Measurements from ENCODE around the gene HYLS1.

The HYLS1 gene

DNA sequence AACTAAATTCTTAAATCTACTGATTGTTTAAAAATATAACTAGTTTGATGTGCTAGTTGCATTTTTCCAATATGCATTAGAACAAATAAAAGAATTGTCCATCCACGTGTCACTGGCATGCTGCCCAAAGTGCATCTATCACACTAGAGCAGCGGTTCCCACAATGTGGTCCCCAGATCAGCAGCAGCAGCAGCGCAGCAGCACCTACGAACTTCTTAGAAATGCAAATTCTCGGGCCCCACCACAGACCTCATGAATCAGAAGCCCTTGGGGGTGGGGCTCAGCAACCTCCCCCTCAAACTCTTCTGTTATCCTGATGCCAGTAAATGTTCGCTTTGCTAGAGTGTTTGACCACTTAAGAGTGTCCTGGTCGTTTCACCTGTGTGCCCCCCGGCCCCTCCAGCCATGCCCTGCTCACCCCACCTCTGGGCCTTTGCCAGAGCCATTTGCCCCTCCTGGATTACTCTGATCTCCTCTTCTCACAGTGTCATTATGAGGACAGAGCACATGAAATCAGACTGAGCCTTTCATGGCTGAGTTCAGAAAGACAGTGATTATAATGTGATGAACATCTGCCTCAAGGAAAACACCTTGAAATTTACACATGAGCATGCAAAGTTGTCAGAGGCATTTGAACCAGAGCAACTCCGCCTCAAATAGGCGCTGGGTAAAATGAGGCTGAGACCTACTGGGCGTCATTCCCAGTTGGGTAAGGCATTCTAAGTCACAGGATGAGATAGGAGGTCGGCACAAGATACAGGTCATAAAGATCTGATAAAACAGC, 45.8 kb downstream of the HYLS1 start:
- DNase-seq (ENCODE audit: low spot score): no peak

DNA sequence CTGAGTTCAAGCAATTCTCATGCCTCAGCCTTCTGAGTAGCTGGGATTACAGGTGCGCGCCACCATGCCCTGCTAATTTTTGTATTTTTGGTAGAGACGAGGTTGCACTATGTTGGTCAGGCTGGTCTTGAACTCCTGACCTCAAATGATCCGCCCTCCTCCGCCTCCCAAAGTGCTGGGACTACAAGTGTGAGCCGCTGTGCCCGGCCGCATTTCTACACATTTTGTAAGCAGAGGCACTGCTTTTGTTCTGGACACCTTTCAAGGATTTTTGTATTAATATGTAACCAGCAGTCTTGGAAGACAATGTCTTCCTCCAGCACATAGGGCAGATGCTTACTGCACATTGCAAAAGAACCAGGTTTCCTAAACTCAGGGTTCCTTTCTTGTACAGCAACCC, 47.0 kb downstream of the HYLS1 start:
- no peak for DNase-seq (ENCODE audit: low spot score)

DNA sequence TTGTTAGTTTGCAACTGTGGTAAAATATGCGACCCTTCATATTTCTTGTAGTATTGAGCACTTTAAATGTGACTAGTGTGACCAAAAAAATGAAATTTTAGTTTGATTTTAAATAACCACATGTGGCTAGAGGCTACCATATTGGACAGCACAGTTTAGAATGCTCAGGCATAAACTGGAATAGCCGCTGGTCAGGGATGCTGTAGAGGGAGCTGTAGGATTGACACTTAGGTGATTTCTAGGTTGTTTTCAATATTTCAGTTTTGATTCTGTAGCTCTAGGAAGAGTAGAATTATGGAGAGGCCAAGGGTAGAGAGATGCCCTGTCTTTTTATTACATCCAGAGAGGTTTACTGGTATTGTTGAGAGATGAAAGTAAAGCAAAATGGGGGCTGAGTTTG, 47.6 kb downstream of the HYLS1 start:
- no peak for DNase-seq (ENCODE audit: low spot score)

DNA sequence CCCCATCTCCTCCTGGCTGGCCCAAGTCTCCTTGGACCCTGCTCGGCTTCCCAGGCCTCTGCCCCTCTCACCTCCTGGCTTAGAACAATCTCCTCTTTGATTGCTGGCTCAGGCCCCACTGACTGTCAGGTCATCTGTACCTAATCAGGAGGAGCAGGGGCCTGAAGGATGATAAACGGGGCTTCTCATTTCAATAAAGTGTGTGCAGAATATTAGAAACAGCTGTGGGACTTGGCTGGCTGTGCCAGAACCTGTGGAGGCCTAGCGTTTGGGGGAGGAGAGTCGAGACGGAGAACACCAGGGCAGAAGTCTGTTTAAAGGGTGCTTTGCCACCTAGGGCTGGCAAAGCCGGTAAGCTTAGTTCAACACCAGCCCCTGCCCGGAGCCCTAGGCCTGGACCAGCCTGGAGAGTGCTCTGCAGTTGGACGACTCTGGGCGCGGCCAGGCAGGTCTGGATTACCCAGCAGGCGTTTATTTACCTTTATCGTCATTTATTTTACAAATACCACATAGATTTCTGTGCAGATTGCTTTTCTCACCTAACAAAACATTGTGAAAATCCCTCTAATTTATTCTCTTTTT, 48.2 kb downstream of the HYLS1 start:
- no peak for DNase-seq (ENCODE audit: low spot score)

DNA sequence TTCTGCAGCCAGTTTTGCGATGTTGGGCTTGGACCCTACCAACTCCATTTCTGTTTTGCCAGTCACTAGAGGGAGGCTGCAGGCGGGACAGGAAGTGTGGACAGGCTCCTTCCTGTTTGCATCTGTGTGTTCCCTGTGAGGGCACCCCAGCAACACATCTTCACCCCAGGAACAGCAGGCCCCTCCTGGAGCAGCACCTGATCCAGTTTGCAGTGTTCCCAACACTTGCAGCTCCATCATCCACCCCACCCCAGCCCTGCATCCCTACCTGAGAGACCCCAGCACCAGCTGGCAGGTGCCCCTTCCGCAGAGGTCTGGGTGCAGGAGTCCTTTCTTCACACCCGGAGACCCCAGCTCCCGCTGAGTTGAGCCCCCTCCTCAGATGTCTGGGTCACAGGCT, 51.0 kb downstream of the HYLS1 start:
- DNase-seq (ENCODE audit: low spot score): no peak

DNA sequence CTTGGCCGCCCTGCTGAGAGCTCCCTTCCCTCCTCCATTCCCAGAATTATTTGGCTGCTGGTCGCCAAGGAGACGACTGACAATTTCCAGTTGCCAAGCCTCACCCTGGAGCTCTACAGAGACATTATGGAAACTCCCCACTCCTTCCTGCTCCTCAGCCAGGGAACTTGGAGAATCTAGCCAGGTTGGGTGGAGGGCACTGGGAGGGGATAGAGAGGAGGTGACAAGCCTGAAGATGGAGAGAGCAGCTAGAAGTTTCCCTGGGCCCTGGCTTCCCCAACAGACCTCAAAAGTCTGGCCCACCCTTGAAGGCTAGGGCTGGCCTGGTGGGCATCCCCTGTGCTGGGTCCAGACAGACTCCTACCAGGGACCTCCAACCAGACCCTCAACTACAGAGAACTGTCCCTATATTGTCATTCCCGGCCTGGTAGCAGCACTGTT, 51.6 kb downstream of the HYLS1 start:
- no peak for DNase-seq (ENCODE audit: low spot score)

DNA sequence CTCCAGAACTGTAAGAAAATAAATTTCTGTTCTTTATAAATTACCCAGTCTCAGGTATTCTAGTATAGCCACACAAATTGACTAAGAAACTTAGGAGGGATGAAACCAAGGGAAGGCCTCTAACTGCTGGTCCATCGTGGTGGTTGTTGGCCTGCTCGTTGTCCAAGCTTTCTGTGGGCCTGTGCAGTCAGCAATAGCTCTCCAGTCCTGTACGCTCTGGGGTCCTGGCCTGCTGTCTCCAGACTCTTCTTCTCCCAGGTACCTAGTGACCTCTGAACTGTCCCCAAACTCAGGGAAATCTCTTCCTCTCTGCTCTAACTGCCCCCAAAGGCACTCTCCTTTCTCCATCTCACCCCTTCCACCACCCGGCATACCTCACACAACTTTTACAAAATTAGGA, 52.7 kb downstream of the HYLS1 start:
- DNase-seq (ENCODE audit: low spot score): no peak

DNA sequence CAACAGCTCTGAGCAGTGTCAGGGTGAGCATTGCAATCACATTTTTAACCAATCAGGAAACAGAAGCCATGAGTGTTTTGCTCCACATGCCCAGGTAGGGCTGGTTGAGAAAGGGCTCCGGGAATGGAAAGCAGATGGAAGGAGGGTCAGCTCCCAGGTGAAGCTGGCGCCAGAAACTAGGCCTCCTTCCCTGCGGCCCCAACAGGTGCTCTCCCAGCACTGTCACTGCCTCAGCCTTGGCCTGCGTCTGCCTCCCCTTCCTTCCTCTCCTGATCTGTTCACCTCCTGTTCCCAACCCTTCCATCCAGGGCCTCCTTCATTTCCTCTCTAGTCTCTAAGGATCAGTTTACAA, 53.8 kb downstream of the HYLS1 start:
- no peak for DNase-seq (ENCODE audit: low spot score)

DNA sequence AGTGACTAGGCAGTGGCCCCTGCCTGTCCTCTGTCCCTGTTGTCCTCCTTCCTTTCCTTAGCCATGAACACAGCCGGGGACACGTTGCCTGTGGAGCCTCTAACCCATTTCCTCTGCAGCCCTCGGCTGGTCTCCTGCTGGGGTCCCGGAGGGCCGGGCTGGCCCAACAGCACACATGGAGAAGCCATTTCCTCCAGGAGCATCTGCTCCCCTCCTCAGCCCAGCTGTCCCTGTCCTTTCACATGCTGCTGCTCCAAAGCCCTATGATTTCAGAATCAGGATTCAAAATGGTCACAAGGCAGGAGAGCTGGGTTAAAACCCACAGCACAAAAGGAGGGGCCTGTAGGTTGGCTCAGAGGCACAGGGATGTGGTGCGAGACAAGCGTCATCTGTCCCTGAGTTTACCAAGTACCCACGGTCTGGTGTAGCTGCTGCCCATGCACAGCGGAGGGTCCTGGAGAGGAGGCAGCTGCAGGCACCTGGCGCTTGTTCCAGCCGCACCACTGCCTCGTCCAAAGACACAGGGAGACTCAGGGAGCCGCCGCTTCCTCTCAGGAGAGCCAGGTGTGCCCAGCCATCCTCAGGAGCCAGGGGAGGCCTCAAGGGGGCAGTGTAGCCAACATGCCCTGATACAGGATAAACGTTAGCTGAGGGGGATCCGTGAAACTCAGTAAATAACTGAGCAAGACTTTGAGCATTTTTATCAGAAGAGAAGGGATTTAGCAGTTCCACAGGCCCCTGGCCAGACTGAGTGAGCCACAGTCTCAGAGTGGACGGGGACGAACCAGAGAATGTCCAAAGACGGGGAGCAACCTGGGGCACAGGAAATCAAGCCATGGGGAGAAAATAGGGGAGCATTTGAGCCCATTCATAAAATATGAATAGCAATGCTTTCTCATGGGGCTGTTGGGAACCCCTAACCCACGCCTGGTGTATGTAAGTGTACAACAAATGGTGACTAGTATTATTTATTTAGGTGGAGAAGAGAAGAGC, 54.4 kb downstream of the HYLS1 start:
- DNase-seq (ENCODE audit: low spot score): peak; percentile 74

DNA sequence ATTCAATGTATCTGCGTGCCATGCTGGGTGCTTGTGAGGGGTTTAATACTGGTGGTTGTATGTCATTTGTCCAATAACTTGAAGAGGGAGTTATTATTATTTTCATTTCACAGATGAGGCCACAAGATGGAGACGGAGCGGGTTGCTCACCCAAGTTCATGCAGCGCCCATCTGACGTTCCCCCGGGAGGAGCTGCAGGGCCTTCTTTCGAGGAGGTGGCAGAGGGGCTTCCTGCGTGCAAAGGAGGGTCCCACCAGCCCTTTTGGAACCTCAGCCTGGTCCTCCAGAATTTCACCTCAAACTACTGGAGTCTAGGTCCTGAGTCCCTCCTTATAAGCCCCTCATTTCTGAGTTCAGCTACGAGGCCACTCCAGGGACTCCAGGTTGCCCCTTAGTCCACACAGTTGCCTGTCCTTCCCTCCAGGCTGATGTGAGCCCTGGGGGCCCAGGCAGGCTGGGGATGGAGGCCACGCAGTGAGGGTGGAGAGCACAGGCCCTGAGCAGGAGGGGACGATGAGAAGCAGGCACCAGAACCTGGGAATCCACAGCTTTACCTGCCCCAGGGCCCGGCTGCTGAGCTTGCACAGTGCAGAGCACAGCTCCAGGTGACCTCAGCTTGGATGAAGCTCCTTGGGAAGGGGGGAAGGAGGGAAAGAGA, 55.4 kb downstream of the HYLS1 start:
- DNase-seq (ENCODE audit: low spot score): no peak

DNA sequence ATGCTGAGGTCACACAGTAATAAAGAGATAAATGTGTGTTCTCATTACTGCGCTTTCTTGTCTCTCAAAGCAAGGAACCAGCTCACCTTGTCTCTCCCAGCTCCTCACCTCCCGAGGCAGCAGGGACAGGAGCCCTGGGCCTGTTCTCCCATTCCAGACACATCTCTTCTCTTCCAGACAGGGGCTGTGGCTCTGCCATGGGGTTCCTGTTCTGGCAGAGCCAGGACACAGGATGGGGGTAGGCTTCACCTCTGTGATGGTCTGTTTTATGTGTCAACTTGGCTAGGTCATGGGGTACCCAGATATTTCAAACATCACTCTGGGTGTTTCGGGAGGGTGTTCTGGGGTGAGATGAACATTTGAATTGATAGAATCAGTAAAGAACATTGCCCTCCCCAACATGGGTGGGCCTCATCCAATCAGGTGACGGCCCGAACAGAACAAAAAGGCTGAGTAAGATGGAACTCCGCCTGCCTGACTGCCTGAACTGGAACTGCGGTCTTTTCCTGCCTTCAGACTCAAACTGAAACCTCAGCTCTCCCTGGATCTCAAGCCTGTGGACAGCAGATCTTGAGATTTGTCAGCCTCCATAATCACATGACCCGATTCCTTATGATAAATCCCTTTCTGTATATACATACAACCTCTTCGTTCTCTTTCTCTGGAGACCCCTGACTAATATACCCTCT, 56.3 kb downstream of the HYLS1 start:
- DNase-seq (ENCODE audit: low spot score): no peak

DNA sequence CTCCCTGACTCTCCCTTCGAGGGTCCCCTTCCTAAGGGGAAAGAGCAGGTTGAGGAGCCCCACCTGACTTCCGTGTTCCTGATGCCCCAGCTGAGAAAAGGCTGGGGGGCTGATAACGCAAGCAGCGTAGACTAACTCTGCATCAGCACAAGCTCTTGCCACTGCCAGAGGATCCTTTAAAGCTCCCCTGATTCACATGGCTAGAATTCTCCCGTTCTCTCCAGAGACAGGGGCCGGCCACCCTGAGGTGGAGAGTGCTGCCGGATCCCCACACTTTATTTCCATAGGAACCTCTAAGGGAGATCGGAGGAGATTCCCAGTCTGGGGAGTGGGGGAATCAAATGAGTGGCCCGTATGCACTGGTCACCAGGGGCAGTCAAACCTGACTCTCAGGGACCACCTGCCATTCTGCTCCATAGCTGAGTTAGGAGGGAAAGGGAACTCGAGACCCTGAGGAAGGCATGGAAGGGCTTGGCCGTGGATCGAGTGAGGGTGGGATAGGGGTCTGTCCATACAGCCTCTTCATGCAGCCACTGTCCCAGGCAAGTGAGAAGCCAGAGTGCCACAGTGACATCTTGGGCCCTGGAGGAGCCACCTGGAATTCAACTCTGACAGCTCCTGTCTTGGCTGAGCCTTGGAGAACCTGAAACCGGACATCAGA, 57.0 kb downstream of the HYLS1 start:
- no peak for DNase-seq (ENCODE audit: low spot score)

DNA sequence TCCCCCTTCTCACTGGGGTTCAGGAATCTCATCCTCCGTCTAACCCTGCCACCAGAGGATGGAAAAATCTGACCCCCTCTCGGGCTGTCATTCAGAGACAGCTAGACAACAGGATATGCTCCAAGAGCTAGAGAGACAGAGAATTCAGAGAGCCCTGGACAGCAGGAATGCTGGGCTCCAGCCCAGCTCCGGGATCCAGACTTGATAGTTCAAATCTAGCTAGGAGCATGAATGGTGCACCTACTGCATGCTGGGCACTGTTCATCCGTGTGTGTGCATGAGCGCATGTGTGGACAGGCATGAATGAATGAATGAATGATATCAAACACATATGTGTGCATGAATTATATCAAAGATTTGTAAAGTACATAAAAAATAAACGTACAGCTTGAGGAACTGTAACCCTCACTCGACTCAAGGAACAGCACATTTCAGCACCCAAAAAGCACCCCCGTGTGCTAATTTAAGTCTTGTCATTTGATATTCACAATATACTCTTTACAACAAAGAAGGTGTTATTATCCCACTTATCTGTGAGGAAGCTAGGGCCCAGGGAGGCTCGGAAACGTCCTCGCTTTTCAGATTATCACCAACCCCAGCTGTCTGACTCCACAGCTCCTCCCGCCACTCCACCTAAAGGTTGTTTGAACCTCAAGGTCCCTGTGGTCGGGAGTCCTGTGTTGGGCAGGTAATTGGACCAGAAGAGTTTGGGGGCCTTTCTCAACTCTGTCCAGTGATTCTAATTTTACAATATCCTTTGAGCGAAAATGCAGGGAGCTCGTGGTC, 57.7 kb downstream of the HYLS1 start:
- no peak for DNase-seq (ENCODE audit: low spot score)

DNA sequence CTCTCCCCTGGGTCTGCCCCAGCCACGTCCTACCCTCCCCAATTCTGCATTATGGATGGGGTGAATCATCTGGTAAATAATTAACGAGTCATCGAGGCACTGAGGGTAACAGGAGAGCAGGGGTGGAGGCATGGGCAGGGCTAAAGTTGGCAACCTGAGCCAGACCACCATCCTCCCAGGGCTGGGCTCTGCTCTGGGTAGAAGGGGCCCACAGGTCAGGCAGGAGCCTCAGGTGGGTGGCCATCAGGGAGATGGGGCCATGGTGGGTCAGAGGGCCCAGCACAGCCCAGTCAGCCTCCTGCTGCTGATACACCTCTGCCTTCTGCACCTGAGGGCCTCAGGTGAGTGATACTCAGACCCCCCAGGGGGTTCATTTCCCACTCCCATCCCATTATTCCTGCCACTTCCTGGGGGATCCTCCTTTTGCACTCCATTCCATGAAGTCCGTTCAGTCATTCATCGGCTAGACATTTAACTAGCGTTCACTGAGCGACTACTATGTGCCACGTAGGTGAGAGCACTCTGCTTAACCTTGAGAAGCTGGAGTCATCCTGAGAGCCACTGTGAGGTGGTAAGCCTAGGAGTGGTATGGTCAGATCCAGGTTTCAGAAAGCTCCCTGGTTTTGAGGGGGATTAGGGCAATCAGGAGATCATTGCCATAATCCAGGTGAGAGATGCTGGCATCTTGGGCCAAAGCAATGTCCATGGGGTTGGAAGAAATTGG, 58.5 kb downstream of the HYLS1 start, which contains the start of gene VSIG10L2:
Gene VSIG10L2 (plus strand): TSS at position 248 of the 724 bp plus-strand sequence. CDS start 12 bp downstream, at position 260.
- DNase-seq (ENCODE audit: low spot score): no peak

DNA sequence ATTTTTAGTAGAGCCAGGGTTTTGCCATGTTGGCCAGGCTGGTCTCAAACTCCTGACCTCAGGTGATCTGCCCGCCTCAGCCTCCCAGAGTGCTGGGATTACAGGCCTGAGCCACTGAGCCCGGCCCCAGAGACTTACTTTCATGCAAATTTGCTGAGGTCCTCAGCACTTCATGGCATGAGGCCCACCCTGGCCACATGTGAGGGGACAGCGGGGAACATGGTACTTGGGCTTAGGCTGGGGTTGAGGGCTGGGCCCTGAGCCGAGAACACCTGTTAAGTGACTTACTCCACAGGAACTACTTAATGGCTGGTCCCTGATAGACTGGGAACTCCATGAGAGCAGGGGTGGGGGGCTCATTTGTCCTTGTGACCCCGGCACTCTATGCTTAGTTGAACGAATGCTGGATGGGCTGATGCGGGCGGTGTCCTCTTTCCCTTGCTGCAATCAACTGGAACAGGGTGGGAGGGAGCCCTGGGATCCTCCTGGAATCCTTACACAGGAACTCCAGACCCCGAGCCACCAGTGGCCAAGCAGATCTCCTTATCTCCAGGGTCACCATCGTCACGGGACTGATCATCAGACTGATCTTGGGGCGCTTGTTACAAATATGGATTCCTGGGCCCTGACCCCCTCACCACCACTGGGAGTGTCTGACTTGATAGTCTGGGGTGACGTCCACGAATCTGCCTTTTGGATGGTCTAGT, 59.4 kb downstream of the HYLS1 start:
- no peak for DNase-seq (ENCODE audit: low spot score)

DNA sequence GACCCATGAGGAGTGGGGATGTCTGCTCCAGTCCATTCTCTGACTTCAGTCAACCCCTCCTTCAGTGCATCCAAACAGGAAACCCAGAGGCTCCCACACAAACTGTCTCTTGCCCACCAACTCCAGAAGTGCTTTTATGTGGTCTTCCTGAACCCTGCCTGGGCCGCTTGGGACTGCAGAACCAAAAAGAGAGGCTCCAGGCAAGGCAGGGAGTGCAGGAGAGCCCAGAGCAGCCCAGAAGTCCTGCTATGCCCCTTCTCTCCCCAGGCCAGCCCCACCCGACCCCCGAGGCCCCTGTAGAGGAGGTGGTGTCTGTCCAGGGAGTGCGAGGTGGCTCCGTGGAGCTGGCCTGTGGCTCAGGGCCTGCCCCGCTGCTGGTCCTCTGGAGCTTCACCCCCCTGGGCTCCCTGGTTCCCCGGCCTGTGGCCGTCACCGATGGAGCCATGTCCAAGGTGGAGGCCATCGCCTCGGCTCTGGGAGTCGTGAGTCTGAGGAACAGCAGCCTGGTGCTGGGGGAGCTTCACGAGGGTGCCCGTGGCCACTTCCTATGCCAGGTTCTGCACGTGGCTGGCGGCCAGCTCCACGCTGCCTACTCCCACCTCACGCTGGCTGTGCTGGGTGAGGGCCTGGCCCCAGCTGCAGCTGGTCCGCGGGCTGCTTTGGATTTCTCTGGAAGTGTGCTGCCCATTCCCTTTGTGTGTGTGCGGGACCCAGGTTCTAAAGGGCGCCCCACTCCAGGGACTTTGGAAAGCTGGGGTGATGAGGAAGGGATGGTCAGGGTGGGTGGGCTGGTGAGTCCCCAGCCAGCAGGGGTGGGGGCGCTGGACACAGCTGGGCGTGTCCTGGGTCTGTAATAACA, 60.2 kb downstream of the HYLS1 start:
- no peak for DNase-seq (ENCODE audit: low spot score)

DNA sequence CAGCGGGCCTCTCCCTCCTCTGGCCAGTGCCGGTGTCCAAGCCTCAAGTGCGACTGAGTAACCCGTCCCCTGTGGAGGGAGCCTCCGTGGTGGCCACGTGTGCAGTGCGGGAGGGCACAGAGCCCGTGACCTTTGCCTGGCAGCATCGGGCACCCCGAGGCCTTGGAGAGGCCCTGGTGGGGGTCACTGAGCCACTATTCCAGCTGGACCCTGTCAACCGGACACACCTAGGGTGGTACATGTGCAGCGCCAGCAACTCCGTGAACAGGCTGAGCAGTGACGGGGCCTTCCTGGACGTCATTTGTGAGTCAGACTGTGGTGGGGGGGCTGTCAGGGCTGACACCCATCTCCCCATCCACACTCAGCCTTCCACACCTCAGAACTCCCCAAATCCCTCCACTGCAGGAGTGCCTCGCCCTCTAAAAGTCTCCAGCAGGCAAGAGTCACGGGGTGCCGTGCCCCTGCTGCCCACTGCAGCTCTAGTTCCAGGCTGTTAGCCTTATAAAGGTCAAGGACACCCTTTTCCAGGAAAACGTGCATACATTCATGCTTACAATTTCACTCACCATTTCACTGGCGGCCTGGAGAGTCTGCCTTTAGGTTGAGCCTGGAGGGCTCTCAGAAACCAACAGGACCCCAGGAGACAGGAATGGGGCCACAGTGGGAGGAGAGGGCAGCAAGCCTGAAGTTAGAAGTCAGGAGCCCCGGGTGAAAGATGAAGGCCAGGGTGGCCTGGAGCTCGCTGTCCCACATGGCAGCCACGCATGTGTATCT, 61.0 kb downstream of the HYLS1 start:
- DNase-seq (ENCODE audit: low spot score): no peak

Data from ecto neural progenitor cell (in vitro differentiated cells).